Activated CD4-positive, alpha-beta T cell treated with anti-CD3 and anti-CD28 coated beads for 24 hours (primary cell): ENCODE measurements around the gene ONECUT3.
"Not testable (repeated sequence)": the region's sequence is repeated elsewhere in the genome, so short reads cannot be mapped to it uniquely, and the experiment has no call there.

ENCODE experiments used
- DNase-seq, 2 donors: peaks; one replicate each; pipeline ENCODE4 v3.0.0-alpha.2; 2020; ENCODE audit warnings: low read depth in 2 of 2

The ONECUT3 gene

GRCh38 chr19:1794424-1795172 is 41.3 kb downstream of the ONECUT3 start:
- DNase-seq: no peak

GRCh38 chr19:1796395-1797142 is 43.3 kb downstream of the ONECUT3 start:
- DNase-seq: no peak

DNA sequence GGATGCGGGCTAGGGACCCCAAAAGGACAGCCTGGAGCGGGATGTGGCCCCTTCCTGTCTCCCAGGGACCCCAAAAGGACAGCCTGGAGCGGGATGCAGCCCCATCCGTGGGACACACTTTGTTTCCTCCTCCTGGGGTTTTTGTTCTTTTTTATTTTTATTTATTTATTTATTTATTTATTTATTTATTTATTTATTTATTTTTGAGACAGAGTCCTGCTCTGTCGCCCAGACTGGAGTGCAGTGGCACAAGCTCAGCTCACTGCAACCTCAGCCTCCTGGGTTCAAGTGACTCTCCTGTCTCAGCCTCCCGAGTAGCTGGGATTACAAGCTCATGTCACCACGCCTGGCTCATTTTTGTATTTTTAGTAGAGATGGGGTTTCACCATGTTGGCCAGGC is 44.0 kb downstream of the ONECUT3 start:
- not testable (repeated sequence) for DNase-seq

- no peak for DNase-seq
Measured at GRCh38 chr19:1799695-1800342, 46.5 kb downstream of the ONECUT3 start.

GRCh38 chr19:1804858-1805257 is 51.6 kb downstream of the ONECUT3 start:
- no peak for DNase-seq

- no peak for DNase-seq
Measured at GRCh38 chr19:1805401-1806183, 52.3 kb downstream of the ONECUT3 start.

- no peak for DNase-seq
Measured at GRCh38 chr19:1806184-1807029, 53.1 kb downstream of the ONECUT3 start.

GRCh38 chr19:1807030-1807694 is 53.9 kb downstream of the ONECUT3 start:
- no peak for DNase-seq

DNA sequence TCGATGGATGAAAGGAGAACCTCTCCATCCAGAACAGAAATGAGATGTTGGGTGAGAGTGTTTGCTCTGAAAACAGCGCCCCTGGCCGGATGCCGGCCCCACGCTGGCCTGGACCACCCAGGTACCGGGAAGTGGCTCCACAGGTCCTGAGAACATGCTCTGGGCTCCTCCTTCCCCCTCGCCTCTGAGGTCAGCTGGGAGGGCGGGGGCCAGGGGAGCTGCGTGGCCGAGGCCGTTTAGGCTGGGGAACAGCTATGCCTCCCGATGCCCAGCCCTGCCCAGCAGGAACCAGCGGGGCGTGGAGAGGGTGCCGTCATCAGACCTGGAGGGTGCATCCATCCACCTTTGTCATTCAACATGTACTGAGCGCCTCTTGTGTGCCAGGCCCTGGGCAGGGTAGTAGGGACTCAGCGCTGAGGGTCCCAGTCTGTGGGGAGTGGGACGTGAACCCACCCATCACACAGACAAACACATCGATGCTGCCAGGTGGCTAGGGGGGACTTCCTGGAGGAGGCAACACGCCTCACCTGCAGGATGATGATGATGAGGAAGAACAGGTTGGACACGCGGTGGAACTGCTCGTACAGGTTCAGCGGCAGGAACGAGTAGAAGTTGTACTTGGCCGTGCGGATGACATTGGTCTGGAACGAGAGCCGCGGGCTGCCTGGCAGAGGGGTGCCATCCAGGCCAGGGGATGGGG is 54.5 kb downstream of the ONECUT3 start:
- DNase-seq: no peak

- DNase-seq: no peak
Measured at GRCh38 chr19:1808395-1808731, 55.1 kb downstream of the ONECUT3 start.

- no peak for DNase-seq
Measured at GRCh38 chr19:1809678-1810077, 56.4 kb downstream of the ONECUT3 start.

DNA sequence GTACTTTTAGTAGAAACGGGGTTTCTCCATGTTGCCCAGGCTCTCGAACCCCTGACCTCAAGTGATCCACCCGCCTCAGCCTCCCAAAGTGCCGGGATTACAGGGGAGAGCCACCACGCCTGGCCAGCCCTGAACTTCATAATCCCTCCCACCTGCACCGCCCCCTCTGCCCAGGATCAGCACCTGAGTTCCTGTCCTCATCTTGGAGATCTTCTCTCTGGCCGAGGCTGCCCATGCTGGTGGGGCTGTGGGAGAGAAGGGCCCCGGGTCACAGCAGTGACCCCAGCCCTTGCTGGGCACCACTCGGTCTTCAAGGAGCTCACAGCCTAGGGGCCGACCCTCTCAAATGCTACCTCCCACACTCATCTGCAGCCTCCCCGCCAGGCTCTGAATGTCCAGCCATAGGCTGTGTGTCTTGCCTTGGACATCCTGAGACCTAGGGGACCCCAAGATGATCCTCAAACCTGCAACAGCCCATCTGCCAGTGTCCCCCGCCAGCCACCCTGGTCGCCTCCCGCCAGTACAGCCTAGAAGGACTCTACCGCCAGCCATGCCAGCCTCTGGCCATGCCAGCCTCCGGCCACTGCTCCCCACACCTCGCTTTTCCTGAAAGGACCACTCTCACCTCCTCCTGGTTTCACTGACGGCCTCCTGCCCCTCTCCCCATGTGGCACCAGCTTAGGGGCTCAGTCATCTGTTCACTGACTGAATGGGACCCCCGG is 57.3 kb downstream of the ONECUT3 start:
- DNase-seq: no peak

- peak; percentile 18 to 28 for DNase-seq
Measured at GRCh38 chr19:1811472-1811894, 58.2 kb downstream of the ONECUT3 start.

GRCh38 chr19:1811942-1812425 is 58.7 kb downstream of the ONECUT3 start, which contains the start of gene ATP8B3:
ATP8B3 (minus strand) TSS chr19:1812276; CDS start chr19:1811736, 540 bp downstream.
- peak; percentile 51 to 66 for DNase-seq

DNA sequence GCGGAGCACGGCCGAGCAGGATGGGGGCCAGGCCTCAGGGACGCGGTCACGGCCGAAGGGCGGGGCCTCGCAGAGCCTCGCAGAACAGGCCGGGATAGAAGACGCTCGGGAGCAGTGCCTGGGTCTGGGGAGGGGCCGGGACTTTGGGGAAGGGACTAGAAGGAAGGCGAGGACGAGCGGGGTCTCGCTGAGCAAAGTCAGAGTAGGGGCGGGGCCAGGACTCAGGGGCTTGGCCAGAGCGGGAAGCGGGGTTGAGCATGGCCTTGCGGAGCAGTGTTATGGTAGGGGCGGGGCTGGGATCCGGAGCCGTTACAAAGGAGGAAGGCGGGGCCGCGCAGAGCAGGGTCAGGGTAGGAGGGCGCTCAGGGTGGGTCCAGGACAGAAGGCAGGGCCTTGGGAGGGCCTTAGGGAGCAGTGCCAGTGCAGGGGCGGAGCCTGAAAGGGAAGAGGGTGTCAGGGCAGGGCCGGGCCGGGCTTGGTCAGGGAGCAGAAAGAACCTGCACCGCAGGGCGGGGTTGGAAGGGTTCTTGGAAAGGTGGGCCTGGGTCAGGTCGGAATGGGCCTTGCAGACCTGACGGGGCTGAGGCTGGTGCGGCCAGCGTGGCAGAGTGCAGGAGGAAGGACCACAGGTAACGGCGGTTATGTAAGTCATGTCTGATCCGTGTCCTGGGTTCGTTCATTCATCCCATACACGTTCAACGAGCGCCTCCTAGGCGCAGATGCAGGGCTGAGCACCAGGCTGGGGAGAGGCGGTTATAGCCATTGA is 59.3 kb downstream of the ONECUT3 start:
- peak; percentile 64 to 77 for DNase-seq

DNA sequence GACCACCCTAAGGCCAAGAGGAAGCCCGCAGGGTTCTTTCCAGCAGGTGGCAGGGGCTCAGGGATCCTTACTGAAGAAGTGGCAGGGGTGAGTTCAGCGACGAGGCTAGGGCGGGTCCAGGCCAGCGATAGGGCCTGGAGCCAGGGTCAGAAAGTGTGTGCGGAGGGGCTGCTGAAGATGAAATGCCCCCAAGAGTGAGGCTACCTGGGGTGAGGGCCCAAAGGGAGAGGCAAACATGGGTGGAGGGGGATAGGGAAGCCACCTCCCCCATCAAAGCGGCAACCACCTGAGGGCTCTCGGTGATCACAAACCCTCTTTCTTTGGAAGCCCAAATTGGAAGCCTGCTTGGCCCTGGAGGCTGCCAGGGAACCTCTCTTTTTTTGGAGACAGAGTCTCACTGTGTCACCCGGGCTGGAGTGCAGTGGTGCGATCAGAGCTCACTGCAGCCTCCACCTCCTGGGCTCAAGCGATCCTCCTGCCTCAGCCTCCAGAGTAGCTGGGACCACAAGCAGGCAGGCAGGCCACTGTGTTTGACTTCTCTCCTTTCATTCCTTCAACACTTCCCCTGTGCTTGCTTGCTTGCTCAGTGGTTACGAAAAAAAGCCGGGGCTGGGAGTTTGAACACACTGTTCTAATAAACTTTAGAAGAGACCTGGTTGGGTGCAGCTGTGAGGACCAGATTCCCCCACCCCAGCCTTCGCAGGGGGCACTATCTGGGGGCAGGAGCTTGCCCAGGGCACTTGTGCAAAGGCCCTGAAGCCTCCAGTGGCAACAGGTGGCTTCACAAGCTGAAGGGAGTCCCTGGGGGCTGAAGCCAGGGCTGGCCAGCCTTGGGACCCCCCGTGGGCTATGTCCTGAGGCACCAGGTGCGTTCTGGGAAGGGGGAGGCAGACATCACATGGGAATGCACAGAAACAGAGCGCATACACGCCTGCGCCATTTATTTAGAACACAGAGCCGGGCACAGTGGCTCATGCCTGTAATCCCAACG is 60.2 kb downstream of the ONECUT3 start:
- no peak for DNase-seq

DNA sequence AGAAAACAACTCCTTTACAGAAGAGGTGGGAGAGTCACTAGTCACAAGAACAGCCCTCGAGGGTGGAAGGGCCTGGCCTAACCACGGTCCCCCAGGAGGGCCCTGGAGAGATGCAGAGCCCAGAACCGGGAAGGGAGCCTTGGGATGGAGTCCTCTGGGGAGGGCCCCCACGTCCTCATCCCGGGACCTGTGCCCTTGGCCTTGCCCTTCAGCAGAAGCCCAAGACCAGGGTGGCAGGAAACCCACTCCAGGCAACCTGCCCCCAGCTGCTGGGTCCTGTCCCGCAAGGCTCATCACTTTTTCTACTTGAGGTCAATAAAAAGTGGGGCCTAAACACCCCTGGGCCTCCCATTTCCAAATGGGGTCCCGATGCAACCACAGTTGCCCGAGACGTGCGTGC is 61.1 kb downstream of the ONECUT3 start:
- no peak for DNase-seq
